RWPE2 (cell line): ENCODE data around the gene TM4SF20.
"Not testable (repeated sequence)": the region's sequence is repeated elsewhere in the genome, so short reads cannot be mapped to it uniquely, and the experiment has no call there.

Experiments
- ATAC-seq: fragments of 200-7000 bp; cut with Tn5 transposase; 3 replicates; pipeline ENCODE4 v1.9.1; 2021; ENCODE audit warnings: low read depth
- DNase-seq: peaks from one replicate; pipeline ENCODE4 v3.0.0-alpha.2; 2020; ENCODE audit warnings: low spot score
- H3K27ac ChIP-seq: fragments of 450-650 bp; 2 replicates; pipeline ENCODE4 v1.5.1; 2017; ENCODE audit warnings: mild to moderate bottlenecking; ENCODE audit not compliant: poor library complexity, severe bottlenecking
- H3K27me3 ChIP-seq: fragments of 250-450 bp; sonication (Bioruptor Pico); 2 replicates; pipeline ENCODE4 v1.5.1; 2021; ENCODE audit warnings: mild to moderate bottlenecking, moderate library complexity; ENCODE audit not compliant: insufficient read depth, poor library complexity, severe bottlenecking
- H3K36me3 ChIP-seq: fragments of 250-450 bp; sonication (Bioruptor Pico); 2 replicates; pipeline ENCODE4 v1.5.1; 2020; ENCODE audit warnings: low read depth, mild to moderate bottlenecking, moderate library complexity
- H3K4me1 ChIP-seq: fragments of 250-450 bp; sonication (Bioruptor Pico); 2 replicates; pipeline ENCODE4 v1.5.1; 2021; ENCODE audit warnings: mild to moderate bottlenecking, moderate library complexity; ENCODE audit not compliant: insufficient read depth, poor library complexity, severe bottlenecking
- H3K4me3 ChIP-seq: fragments of 250-450 bp; sonication (Bioruptor Pico); 2 replicates; pipeline ENCODE4 v1.5.1; 2021; ENCODE audit warnings: mild to moderate bottlenecking, moderate library complexity; ENCODE audit not compliant: severe bottlenecking
- H3K9me3 ChIP-seq: fragments of 250-450 bp; sonication (Bioruptor Pico); 2 replicates; pipeline ENCODE4 v1.5.1; 2021; ENCODE audit warnings: mild to moderate bottlenecking, moderate library complexity; ENCODE audit not compliant: severe bottlenecking
- TF ChIP-seq, protein P1 (sequence below): fragments of 450-650 bp; IDR thresholded peaks from one replicate; pipeline ENCODE4 v1.5.1; 2017; ENCODE audit warnings: mild to moderate bottlenecking, moderate library complexity; ENCODE audit not compliant: poor library complexity, severe bottlenecking

The TM4SF20 gene

GRCh38 chr2:227368574-227368973 lies 10.5 kb downstream of the TM4SF20 start:
- TF ChIP-seq, protein P1, sequence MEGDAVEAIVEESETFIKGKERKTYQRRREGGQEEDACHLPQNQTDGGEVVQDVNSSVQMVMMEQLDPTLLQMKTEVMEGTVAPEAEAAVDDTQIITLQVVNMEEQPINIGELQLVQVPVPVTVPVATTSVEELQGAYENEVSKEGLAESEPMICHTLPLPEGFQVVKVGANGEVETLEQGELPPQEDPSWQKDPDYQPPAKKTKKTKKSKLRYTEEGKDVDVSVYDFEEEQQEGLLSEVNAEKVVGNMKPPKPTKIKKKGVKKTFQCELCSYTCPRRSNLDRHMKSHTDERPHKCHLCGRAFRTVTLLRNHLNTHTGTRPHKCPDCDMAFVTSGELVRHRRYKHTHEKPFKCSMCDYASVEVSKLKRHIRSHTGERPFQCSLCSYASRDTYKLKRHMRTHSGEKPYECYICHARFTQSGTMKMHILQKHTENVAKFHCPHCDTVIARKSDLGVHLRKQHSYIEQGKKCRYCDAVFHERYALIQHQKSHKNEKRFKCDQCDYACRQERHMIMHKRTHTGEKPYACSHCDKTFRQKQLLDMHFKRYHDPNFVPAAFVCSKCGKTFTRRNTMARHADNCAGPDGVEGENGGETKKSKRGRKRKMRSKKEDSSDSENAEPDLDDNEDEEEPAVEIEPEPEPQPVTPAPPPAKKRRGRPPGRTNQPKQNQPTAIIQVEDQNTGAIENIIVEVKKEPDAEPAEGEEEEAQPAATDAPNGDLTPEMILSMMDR: no peak
- no peak for DNase-seq
- Histone ChIP-seq H3K9me3 (no peaks in the 10 kb centered on the region), H3K27me3 (no peaks in the 10 kb centered on the region), H3K4me3 (no peak overlapping the region), H3K36me3 (no peaks in the 10 kb centered on the region), H3K4me1 (peaks cover 4% of the 10 kb centered on the region), H3K27ac (no peak overlapping the region)
- ATAC-seq: no peak

- H3K36me3 ChIP-seq: no peaks in the 10 kb centered on the region
- TF ChIP-seq, protein P1: no peak
- H3K27ac ChIP-seq: peak overlapping the region; percentile 15
- no peak overlapping the region for H3K4me3 ChIP-seq
- peaks cover 4% of the 10 kb centered on the region for H3K4me1 ChIP-seq
- no peaks in the 10 kb centered on the region for H3K27me3 ChIP-seq
- ATAC-seq (no peak), DNase-seq (no peak)
- H3K9me3 ChIP-seq: no peaks in the 10 kb centered on the region
These were observed 11.7 kb downstream of the TM4SF20 start for GRCh38 chr2:227367427-227367795.

- DNase-seq: no peak
- H3K9me3 ChIP-seq: no peaks in the 10 kb centered on the region
- TF ChIP-seq, protein P1: no peak
These were observed 12.2 kb downstream of the TM4SF20 start for GRCh38 chr2:227366769-227367426.

GRCh38 chr2:227365833-227366232 lies 13.3 kb downstream of the TM4SF20 start:
- DNase-seq (no peak), ATAC-seq (no peak)
- Histone ChIP-seq H3K4me3 (no peak overlapping the region), H3K27me3 (no peaks in the 10 kb centered on the region), H3K27ac (no peak overlapping the region), H3K36me3 (peaks cover 4% of the 10 kb centered on the region; the same call in 1 of the 2 replicates), H3K9me3 (no peaks in the 10 kb centered on the region), H3K4me1 (peaks cover 3% of the 10 kb centered on the region)
- TF ChIP-seq, protein P1: no peak

More at GRCh38 chr2:227366769-227367426, 12.2 kb downstream of the TM4SF20 start:
- Histone ChIP-seq H3K4me1 (peaks cover 4% of the 10 kb centered on the region), H3K36me3 (no peaks in the 10 kb centered on the region), H3K27ac (peak overlapping the region; percentile 15), H3K4me3 (no peak overlapping the region), H3K27me3 (no peaks in the 10 kb centered on the region)
- ATAC-seq: peak; percentile 62

- ATAC-seq, H3K27ac ChIP-seq, H3K9me3 ChIP-seq, H3K27me3 ChIP-seq, H3K4me1 ChIP-seq, DNase-seq, H3K4me3 ChIP-seq, H3K36me3 ChIP-seq: not testable (repeated sequence)
These were observed 14.4 kb downstream of the TM4SF20 start for GRCh38 chr2:227364585-227365263.
